ENCODE results near the gene TSR2.
"Not testable (repeated sequence)": the region's sequence is repeated elsewhere in the genome, so short reads cannot be mapped to it uniquely, and the experiment has no call there.

The TSR2 gene

GRCh38 chrX:54473993-54474859 is 34.0 kb downstream of the TSR2 start:
- no peak for DNase-seq

DNA sequence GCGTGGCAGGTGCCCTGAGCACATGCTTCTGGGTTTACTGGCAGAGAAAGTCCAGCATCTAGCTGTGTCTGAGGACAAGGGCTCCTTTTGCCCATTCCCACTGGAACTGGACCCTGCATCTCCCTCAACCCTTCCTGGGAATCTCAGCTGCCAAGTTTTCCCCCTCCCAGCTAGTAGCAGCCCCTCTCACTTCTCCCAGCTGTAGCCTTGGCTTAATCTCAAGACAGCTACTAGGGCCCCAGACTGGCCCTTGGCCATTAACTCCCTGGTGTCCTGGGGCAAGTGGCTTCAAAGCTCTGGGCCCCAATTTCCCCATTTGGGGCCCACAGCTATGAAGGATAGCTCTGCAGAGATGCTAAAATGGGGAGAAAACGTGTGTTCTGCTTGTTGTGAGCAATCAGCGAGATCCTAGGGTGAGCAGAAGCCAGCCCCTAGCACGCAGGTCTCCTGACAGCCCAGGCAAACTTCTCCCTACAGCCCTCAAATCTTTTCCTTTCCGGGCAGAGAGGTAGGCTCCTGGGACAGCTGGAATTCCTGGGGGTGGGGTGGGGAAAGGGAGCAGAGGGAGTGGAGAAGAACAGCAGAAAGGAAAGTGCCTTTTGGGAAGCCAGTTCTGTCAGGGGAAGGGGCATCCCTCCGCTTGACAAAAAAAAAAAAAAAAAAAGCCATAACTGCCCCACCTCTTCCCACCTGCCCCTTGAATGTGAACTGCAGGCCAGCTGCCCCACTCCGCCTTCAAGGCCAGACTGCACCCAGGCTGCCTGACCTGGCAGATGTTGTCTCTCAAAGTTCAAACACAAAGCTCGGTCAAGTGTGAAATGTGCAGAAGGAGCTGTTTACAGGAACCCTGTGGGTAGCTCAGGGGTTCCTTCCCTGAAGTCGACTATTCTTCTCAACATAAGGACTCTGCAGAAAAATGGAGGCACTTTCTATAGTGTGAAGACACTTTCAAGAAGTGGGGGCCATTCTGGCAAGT is 39.2 kb downstream of the TSR2 start:
- no peak for DNase-seq

GRCh38 chrX:54482839-54483593 is 42.8 kb downstream of the TSR2 start:
- DNase-seq = no peak

DNA sequence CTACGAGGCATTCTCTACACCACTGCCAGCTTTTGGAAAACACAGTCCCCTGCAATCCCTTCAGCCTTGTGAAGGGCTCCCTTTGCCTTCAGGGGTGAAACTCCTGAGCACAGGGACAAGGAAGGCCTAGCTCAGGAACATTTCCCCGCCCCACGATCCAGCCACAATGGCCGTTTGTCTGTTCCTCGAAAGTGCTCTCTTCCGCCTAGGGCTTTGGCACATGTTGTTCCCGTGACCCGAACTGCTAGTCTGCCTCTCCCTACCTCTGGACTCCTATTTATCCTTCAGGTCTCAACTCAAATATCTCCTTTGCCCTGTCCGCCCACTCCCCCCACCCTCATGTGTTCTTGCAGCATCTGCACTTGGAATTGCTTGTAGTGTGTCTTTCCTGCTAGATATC is 43.7 kb downstream of the TSR2 start:
- no peak for DNase-seq

DNA sequence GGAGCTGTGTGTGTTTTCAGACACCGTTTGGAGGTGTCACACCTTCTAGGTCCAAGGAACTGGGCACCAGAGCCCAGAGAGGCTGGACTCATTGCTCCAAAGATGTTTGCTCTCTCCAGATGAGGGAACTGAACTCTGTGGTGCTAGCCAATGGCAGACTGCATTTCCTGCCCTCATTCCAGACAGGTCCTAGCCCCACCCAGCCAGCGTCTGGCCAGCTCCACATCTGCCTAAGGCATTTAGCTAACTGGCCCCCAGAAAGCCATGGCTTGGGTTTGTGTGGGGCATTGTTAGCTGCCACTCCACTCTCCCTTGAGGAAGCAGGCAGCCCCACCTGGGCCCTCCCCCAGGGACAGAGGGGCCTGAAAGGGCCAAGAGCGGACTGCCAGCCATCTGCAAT is 44.5 kb downstream of the TSR2 start:
- no peak for DNase-seq

DNA sequence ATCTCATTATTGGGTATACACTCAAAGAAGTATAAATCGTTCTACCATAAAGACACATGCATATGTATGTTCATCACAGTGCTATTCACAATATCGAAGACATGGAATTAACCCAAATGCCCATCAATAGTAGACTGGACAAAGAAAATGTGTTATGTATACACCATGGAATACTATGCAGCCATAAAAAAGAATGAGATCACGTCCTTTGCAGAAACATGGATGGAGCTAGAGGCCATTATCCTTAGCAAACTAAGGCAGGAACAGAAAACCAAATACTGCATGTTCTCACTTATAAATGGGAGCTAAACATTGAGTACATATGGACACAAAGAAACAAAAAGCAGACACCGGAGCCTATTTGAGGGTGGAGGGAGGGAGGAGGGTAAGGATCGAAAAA is 49.6 kb downstream of the TSR2 start:
- not testable (repeated sequence) for DNase-seq

DNA sequence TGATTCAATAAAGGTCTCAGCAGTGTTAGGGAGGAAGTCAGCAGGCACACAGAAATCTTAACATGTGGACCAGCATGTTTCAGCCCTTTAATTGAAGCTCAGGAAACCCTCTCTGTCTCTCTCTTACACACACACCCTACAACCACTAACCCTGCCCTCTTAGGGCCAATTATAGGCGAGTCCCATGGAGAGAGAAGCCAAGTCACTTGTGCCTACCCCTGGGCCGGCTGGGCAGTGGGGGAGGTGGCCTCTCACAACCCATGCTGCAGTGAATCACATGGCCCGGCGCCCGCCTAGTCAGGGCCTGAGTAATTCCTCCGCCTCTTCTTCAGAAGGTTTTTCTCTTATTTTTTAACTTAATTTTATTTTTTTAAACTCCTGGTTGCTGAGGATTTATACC is 52.1 kb downstream of the TSR2 start:
- DNase-seq = no peak

GRCh38 chrX:54494166-54494988 is 54.2 kb downstream of the TSR2 start:
- no peak for DNase-seq
